Right kidney (tissue), 1 donor: ENCODE measurements around the gene ELF1.
"Not testable (repeated sequence)": the region's sequence is repeated elsewhere in the genome, so short reads cannot be mapped to it uniquely, and the experiment has no call there.

Source experiments
- DNase-seq: peaks from one replicate; pipeline ENCODE4 v3.0.0-alpha.2; 2016

Gene ELF1

GRCh38 chr13:40982772-40983171 lies 36.3 kb downstream of the ELF1 start:
- no peak for DNase-seq

- DNase-seq, result no peak
Measured at GRCh38 chr13:40981949-40982348, 37.2 kb downstream of the ELF1 start.

- DNase-seq, result no peak
Measured at GRCh38 chr13:40981361-40981760, 37.8 kb downstream of the ELF1 start.

- DNase-seq, result no peak
Measured at GRCh38 chr13:40980461-40980860, 38.7 kb downstream of the ELF1 start.

GRCh38 chr13:40979232-40979631 lies 39.9 kb downstream of the ELF1 start:
- DNase-seq, result no peak

GRCh38 chr13:40978109-40978508 lies 41.0 kb downstream of the ELF1 start:
- DNase-seq, result not testable (repeated sequence)

GRCh38 chr13:40975441-40975840 lies 43.7 kb downstream of the ELF1 start:
- no peak for DNase-seq

- no peak for DNase-seq
Measured at GRCh38 chr13:40974460-40975407, 44.4 kb downstream of the ELF1 start.

GRCh38 chr13:40973409-40973808 lies 45.7 kb downstream of the ELF1 start:
- no peak for DNase-seq

- DNase-seq, result no peak
Measured at GRCh38 chr13:40971321-40971720, 47.8 kb downstream of the ELF1 start.

GRCh38 chr13:40970803-40971202 lies 48.3 kb downstream of the ELF1 start:
- no peak for DNase-seq

GRCh38 chr13:40969169-40969901 lies 49.8 kb downstream of the ELF1 start:
- DNase-seq, result no peak

GRCh38 chr13:40968416-40969000 lies 50.6 kb downstream of the ELF1 start:
- DNase-seq, result no peak

- no peak for DNase-seq
Measured at GRCh38 chr13:40966298-40966697, 52.8 kb downstream of the ELF1 start.

GRCh38 chr13:40963927-40964326 lies 55.2 kb downstream of the ELF1 start:
- no peak for DNase-seq

GRCh38 chr13:40961826-40962225 lies 57.3 kb downstream of the ELF1 start:
- DNase-seq, result no peak

- DNase-seq, result no peak
Measured at GRCh38 chr13:40961214-40961613, 57.9 kb downstream of the ELF1 start.

GRCh38 chr13:40960716-40961115 lies 58.4 kb downstream of the ELF1 start:
- DNase-seq, result no peak

GRCh38 chr13:40958655-40959054 lies 60.5 kb downstream of the ELF1 start:
- DNase-seq, result no peak

GRCh38 chr13:40946485-40946884 lies 72.6 kb downstream of the ELF1 start:
- DNase-seq, result no peak

- no peak for DNase-seq
Measured at GRCh38 chr13:40943073-40943472, 76.0 kb downstream of the ELF1 start.

- DNase-seq, result no peak
Measured at GRCh38 chr13:40941581-40941980, 77.5 kb downstream of the ELF1 start.

- no peak for DNase-seq
Measured at GRCh38 chr13:40940841-40941240, 78.3 kb downstream of the ELF1 start.
